Esophagus muscularis mucosa (tissue), 4 donors: Measurements from ENCODE around the gene GPR34. TPM values are rescaled to one million over a fixed set of nuclear protein-coding genes. Genes with fewer than 3 reads are reported as not detected.

ENCODE experiments used
- DNase-seq: peaks from one replicate; pipeline ENCODE4 v3.0.0-alpha.2; 2017; ENCODE audit errors: extremely low spot score
- H3K27ac ChIP-seq, 4 donors: fragments of 200-600 bp; sonication (generic); replicated peaks in 1 of 4; 1 replicate in 3 of 4; 2 replicates in 1 of 4; pipeline ENCODE4 v1.5.1; 2016 to 2019; ENCODE audit warnings: mild to moderate bottlenecking in 1 of 4
- H3K27me3 ChIP-seq, 4 donors: fragments of 200-600 bp; sonication (generic); one replicate each; pipeline versions ENCODE4 v1.5.1 to v1.6.0; 2016 to 2019
- H3K36me3 ChIP-seq, 4 donors: fragments of 200-600 bp; sonication (generic); one replicate each; pipeline ENCODE4 v1.5.1; 2016 to 2019
- H3K4me1 ChIP-seq, 4 donors: fragments of 200-600 bp; sonication (generic); one replicate each; pipeline ENCODE4 v1.5.1; 2016 to 2019
- H3K4me3 ChIP-seq, 4 donors: fragments of 200-600 bp; sonication (generic); 1 replicate in 2 of 4; 2 replicates in 2 of 4; pipeline ENCODE4 v1.5.1; 2016 to 2019; ENCODE audit warnings: mild to moderate bottlenecking in 4 of 4, moderate library complexity in 1 of 4
- H3K9me3 ChIP-seq, 4 donors: fragments of 200-600 bp; sonication (generic); 1 replicate in 3 of 4; 2 replicates in 1 of 4; pipeline ENCODE4 v1.5.1; 2016 to 2019
- EP300 ChIP-seq: sonication (generic); formaldehyde crosslinking; IDR thresholded peaks from one replicate; pipeline ENCODE4 v1.6.1; 2017; ENCODE audit warnings: antibody characterized with exemption
- POLR2A ChIP-seq: fragments of 450-650 bp; IDR thresholded peaks from one replicate; pipeline ENCODE4 v1.6.1; 2017; ENCODE audit warnings: antibody characterized with exemption, moderate library complexity, mild to moderate bottlenecking, low read depth
- POLR2AphosphoS5 ChIP-seq, 2 donors: sonication (generic); formaldehyde crosslinking; IDR thresholded peaks; one replicate each; pipeline ENCODE4 v1.6.1; 2017; ENCODE audit warnings: antibody characterized with exemption in 2 of 2
- WGBS: methylation state at CpG from one replicate; pipeline ENCODE4 v1.1.5; 2018; 5-methylcytosine and 5-hydroxymethylcytosine counted together
- intact Hi-C: fragments of 100-400 bp; cut with DNase I; formaldehyde crosslinking; loops from one replicate; pipeline ENCODE4 v1.15.1; 2023
- total RNA-seq, 4 donors: library from RNA; depleted of rRNA; stranded (reverse); fragments of >200 nt; gene quantifications; one replicate each; pipeline versions ENCODE4 v1.1.0 to v1.2.1, GENCODE V29; 2016
- TF ChIP-seq, protein P1 (sequence below), 3 experiments: fragments of 200-600 bp in 2 of 3; fragments of 450-650 bp in 1 of 3; sonication (generic) in 2 of 3; IDR thresholded peaks; one replicate each; pipeline ENCODE4 v1.5.1; 2017 to 2019; ENCODE audit warnings: antibody characterized with exemption in 3 of 3, mild to moderate bottlenecking in 2 of 3, moderate library complexity in 1 of 3

Gene GPR34
- total RNA-seq, 4 donors from 2014 or later = 3.7 to 14.7 (median 7.6) TPM

DNA sequence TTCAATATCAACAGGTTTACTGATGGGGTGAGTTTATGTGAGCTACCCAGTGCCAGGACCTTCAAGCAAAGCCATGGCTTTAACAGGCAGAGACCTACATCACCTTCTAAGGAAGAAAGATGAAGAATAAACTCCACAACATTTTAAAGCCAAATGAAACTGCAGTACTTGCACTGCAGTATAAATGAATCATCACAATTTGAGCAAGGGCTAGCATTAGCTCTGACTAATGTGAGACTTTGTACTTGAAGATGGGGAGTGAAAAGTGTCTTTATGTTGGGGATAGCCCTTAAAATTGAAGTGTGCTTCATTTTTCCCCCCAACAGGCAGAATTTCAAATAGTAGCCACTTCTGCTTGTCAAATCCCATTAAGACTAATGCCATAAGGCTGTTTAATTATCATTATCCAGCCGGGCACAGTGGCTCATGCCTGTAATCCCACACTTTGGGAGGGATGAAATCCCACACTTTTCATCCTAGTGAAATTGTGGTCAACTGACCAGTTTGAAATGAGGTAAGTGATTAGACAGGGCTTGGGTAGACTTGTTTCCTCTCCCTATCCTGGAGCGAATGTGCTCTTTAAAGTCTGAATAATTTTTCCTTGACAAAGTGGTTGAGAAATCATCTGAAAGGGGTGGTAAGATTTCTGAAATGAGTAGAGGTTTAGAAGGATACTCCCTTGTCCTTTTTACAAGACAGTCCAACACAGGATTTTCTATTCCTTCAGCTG, 27.2 kb upstream of the GPR34 start:
- intact Hi-C loops = no loop called here
- H3K27me3 ChIP-seq = no peaks in the 10 kb centered on the region
- WGBS = 66% methylated on average over 2 of the region's 2 CpGs
- H3K4me3 ChIP-seq = no peak overlapping the region
- no peak for TF ChIP-seq EP300
- TF ChIP-seq POLR2AphosphoS5 (IDR thresholded peaks at IDR 0.05) = no peak
- TF ChIP-seq, protein P1, sequence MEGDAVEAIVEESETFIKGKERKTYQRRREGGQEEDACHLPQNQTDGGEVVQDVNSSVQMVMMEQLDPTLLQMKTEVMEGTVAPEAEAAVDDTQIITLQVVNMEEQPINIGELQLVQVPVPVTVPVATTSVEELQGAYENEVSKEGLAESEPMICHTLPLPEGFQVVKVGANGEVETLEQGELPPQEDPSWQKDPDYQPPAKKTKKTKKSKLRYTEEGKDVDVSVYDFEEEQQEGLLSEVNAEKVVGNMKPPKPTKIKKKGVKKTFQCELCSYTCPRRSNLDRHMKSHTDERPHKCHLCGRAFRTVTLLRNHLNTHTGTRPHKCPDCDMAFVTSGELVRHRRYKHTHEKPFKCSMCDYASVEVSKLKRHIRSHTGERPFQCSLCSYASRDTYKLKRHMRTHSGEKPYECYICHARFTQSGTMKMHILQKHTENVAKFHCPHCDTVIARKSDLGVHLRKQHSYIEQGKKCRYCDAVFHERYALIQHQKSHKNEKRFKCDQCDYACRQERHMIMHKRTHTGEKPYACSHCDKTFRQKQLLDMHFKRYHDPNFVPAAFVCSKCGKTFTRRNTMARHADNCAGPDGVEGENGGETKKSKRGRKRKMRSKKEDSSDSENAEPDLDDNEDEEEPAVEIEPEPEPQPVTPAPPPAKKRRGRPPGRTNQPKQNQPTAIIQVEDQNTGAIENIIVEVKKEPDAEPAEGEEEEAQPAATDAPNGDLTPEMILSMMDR (IDR thresholded peaks at IDR 0.05) = no peak
- TF ChIP-seq POLR2A = no peak
- H3K36me3 ChIP-seq = peaks cover 0 to 22% (median 15%) of the 10 kb centered on the region in 4 donors
- no peaks in the 10 kb centered on the region for H3K9me3 ChIP-seq
- DNase-seq = no peak
- H3K27ac ChIP-seq = peak overlapping the region in 1 of 4 donors; percentile 26
- H3K4me1 ChIP-seq = peaks cover 0 to 31% (median 11%) of the 10 kb centered on the region in 4 donors

DNA sequence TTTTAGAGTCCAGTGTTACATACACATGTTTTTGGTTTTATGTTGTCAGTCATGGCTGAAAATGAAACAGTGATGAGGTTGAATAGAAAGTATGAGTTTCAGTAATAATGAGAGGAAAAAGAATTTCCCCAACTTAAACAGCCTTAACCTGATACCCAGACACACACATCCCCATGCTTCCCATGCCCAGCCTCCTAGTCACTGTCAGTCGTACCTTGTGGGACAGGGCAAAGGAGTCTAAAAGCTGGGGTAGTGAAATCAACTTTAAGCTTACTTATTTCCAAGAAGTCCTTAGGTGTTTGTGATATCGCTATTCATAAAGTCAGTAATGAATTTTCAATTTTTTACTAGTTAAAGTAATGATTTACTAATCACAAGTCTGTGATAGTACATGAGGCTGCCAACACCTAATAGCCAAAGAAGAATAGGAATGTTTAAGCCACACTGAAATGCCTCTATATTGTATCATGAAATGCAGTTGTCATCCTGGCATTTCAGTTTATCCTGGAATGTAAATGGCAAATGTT, 24.3 kb upstream of the GPR34 start:
- no peaks in the 10 kb centered on the region for H3K9me3 ChIP-seq
- intact Hi-C loops = no loop called here
- no peak for TF ChIP-seq EP300
- TF ChIP-seq, protein P1 (IDR thresholded peaks at IDR 0.05) = no peak
- DNase-seq = no peak
- peaks cover 0 to 4% (median under 1%) of the 10 kb centered on the region in 4 donors for H3K36me3 ChIP-seq
- peaks cover 0 to 31% (median 11%) of the 10 kb centered on the region in 4 donors for H3K4me1 ChIP-seq
- H3K27me3 ChIP-seq = no peaks in the 10 kb centered on the region
- 71% methylated on average over 2 of the region's 2 CpGs for WGBS
- H3K4me3 ChIP-seq = no peak overlapping the region
- no peak overlapping the region for H3K27ac ChIP-seq

DNA sequence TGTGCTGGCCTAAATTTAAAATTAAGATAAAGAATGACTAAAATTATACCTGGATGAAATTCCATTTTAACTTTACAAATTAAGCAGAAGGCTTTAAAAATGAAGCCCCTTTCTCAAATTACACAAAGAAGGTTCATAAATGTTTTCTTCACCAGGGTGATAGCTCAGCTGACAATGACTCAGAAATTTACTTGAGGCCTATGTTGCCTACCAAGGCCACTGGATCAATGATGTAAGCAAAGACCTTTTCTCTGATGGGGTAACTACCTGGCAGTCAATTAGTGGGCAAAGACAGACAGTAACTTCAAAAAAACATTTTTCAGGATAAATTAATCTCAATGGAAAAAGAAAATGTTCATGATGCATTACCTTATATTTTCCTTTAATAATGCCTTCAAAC, 23.9 kb upstream of the GPR34 start:
- Histone ChIP-seq H3K9me3 (no peaks in the 10 kb centered on the region), H3K4me3 (no peak overlapping the region), H3K36me3 (no peaks in the 10 kb centered on the region), H3K4me1 (peaks cover 0 to 31% (median 11%) of the 10 kb centered on the region in 4 donors), H3K27me3 (no peaks in the 10 kb centered on the region), H3K27ac (no peak overlapping the region)
- no peak for DNase-seq
- intact Hi-C loops = no loop called here
- no peak for TF ChIP-seq EP300
- no peak for TF ChIP-seq POLR2A
- TF ChIP-seq, protein P1 (IDR thresholded peaks at IDR 0.05) = no peak
- TF ChIP-seq POLR2AphosphoS5 (IDR thresholded peaks at IDR 0.05) = no peak

DNA sequence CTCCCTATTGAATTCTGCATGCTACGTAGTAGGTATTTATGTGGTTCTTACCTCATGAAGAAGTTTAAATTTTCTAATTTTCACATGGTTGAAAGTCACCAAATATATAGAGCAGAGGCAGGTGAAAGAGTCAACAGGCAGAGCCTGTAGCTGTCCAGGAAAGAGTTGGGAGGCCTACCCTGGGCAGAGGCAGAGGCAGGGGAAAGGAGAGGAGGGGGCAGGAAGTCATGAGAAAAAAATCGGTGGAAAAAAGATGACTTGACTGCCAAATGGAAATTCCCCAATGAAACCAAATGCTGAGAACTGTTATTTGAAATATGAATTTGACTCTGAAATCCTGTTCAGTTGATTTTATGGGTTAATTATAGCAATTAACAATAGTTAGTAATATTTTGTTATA, 23.1 kb upstream of the GPR34 start:
- 58% methylated on average over 2 of the region's 2 CpGs for WGBS
- Histone ChIP-seq H3K36me3 (no peaks in the 10 kb centered on the region), H3K27me3 (no peaks in the 10 kb centered on the region), H3K4me1 (peaks cover 0 to 31% (median 11%) of the 10 kb centered on the region in 4 donors), H3K9me3 (no peaks in the 10 kb centered on the region), H3K27ac (no peak overlapping the region), H3K4me3 (no peak overlapping the region)
- TF ChIP-seq POLR2A (no peak), POLR2AphosphoS5 (IDR thresholded peaks at IDR 0.05) (no peak), EP300 (no peak)
- TF ChIP-seq, protein P1 (IDR thresholded peaks at IDR 0.05) = no peak
- intact Hi-C loops = no loop called here
- no peak for DNase-seq

DNA sequence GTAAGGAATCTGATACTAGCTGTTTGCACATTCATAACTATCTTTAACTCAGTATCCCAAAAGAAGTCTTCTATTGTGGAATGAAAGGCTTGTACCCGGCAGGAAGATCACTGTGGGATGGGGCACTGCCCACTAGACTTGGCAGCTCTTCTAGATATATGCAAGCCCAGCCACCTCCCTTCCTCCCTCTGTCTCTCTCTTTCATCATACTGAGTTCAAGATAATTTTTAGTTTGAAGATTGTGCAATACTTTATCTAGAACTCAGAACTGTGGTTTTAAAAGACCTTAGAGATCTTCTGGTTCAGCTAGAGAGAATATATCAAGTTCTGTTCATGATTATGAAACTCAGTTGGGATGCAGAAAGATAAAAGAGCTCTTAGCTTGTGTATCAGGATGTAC, 22.5 kb upstream of the GPR34 start:
- 45% methylated on average over 1 of the region's 1 CpG for WGBS
- intact Hi-C loops = no loop called here
- Histone ChIP-seq H3K36me3 (no peaks in the 10 kb centered on the region), H3K27me3 (no peaks in the 10 kb centered on the region), H3K4me1 (peaks cover 0 to 29% (median 10%) of the 10 kb centered on the region in 4 donors), H3K27ac (no peak overlapping the region), H3K4me3 (no peak overlapping the region), H3K9me3 (no peaks in the 10 kb centered on the region)
- DNase-seq = no peak
- TF ChIP-seq, protein P1 (IDR thresholded peaks at IDR 0.05) = no peak
- TF ChIP-seq EP300 (no peak), POLR2AphosphoS5 (IDR thresholded peaks at IDR 0.05) (no peak), POLR2A (no peak)
